Vagina (tissue), 2 donors: Measurements from ENCODE around the gene ELL3. TPM values are rescaled to one million over a fixed set of nuclear protein-coding genes. Genes with fewer than 3 reads are reported as not detected.
"Not testable (repeated sequence)": the region's sequence is repeated elsewhere in the genome, so short reads cannot be mapped to it uniquely, and the experiment has no call there.

Source experiments
- DNase-seq, 2 donors: peaks; one replicate each; pipeline ENCODE4 v3.0.0-alpha.2; 2017; ENCODE audit errors: extremely low spot score in 2 of 2
- H3K27ac ChIP-seq: fragments of 200-600 bp; sonication (generic); one replicate; pipeline ENCODE4 v1.5.1; 2019
- H3K27me3 ChIP-seq: fragments of 200-600 bp; sonication (generic); one replicate; pipeline ENCODE4 v1.5.1; 2019
- H3K36me3 ChIP-seq, 2 donors: fragments of 200-600 bp; sonication (generic); one replicate each; pipeline ENCODE4 v1.5.1; 2017 to 2019
- H3K4me1 ChIP-seq: fragments of 200-600 bp; sonication (generic); one replicate; pipeline ENCODE4 v1.5.1; 2019
- H3K4me3 ChIP-seq, 2 donors: fragments of 200-600 bp; sonication (generic); 1 replicate in 1 of 2; 2 replicates in 1 of 2; pipeline ENCODE4 v1.5.1; 2016 to 2019
- H3K9me3 ChIP-seq: fragments of 200-600 bp; sonication (generic); one replicate; pipeline ENCODE4 v1.5.1; 2019
- CTCF ChIP-seq, 3 experiments: fragments of 450-650 bp in 2 of 3; fragments of 200-600 bp in 1 of 3; sonication (generic) in 1 of 3; IDR thresholded peaks; one replicate each; pipeline ENCODE4 v1.5.1; 2017 to 2019; ENCODE audit warnings: antibody characterized with exemption in 3 of 3, mild to moderate bottlenecking in 2 of 3, moderate library complexity in 2 of 3
- POLR2A ChIP-seq, 2 donors: fragments of 450-650 bp; IDR thresholded peaks; one replicate each; pipeline ENCODE4 v1.6.1; 2017; ENCODE audit warnings: antibody characterized with exemption in 2 of 2, mild to moderate bottlenecking in 2 of 2, moderate library complexity in 2 of 2
- POLR2AphosphoS5 ChIP-seq, 2 donors: sonication (generic); formaldehyde crosslinking; IDR thresholded peaks; one replicate each; pipeline ENCODE4 v1.9.0; 2017; ENCODE audit warnings: antibody characterized with exemption in 2 of 2, mild to moderate bottlenecking in 2 of 2, low read depth in 1 of 2; ENCODE audit not compliant: insufficient read depth in 1 of 2
- intact Hi-C: fragments of 100-400 bp; cut with DNase I; formaldehyde crosslinking; loops from one replicate; pipeline ENCODE4 v1.15.1; 2023
- microRNA counts, 2 donors: library from miRNA; unstranded; fragments of <30 nt; microRNA quantifications; one replicate each; lab custom pipeline; 2016 to 2017
- microRNA-seq: library from miRNA; unstranded; fragments of <30 nt; microRNA quantifications from one replicate; pipeline ENCODE4, GENCODE V29; 2017; ENCODE audit warnings: borderline number of aligned reads, borderline replicate concordance
- small RNA-seq: library from RNA; depleted of rRNA; stranded (forward); fragments of <200 nt; gene quantifications from one replicate; pipeline ENCODE3, GENCODE V24; 2016
- total RNA-seq: library from RNA; depleted of rRNA; stranded (reverse); fragments of >200 nt; gene quantifications from one replicate; pipeline ENCODE4 v1.2.3, GENCODE V29; 2016

The ELL3 gene
- total RNA-seq, 1 donor from 2014 or later: 15.0 TPM

GRCh38 chr15:43746245-43746902 is 30.4 kb downstream of the ELL3 start, which contains the start of gene PDIA3:
PDIA3 (plus strand) TSS chr15:43746438; CDS start chr15:43746540, 102 bp downstream.
- peak; percentile 96 for DNase-seq
- H3K36me3 ChIP-seq, H3K9me3 ChIP-seq, intact Hi-C loops, H3K27me3 ChIP-seq: not testable (repeated sequence)
- peak; percentile 18 to 77 for TF ChIP-seq POLR2AphosphoS5 (IDR thresholded peaks at IDR 0.05; ENCODE audit: insufficient read depth in 1 of 2, low read depth in 1 of 2)
- peak; percentile 93 to 94 for TF ChIP-seq POLR2A (IDR thresholded peaks at IDR 0.05)
- H3K27ac ChIP-seq: peak within 1 kb of the TSS; percentile 89
- peak within 1 kb of the TSS; percentile 70 to 71 for H3K4me3 ChIP-seq
- H3K4me1 ChIP-seq: peaks cover 47% of the 10 kb centered on the region

GRCh38 chr15:43735416-43735815 is 41.4 kb downstream of the ELL3 start:
- Histone ChIP-seq H3K36me3 (no peaks in the 10 kb centered on the region), H3K27ac (no peak overlapping the region), H3K4me1 (no peaks in the 10 kb centered on the region), H3K9me3 (no peaks in the 10 kb centered on the region), H3K27me3 (no peaks in the 10 kb centered on the region), H3K4me3 (no peak overlapping the region)
- intact Hi-C loops: no loop called here
- no peak for DNase-seq
- TF ChIP-seq POLR2AphosphoS5 (IDR thresholded peaks at IDR 0.05; ENCODE audit: insufficient read depth in 1 of 2, low read depth in 1 of 2) (no peak), CTCF (IDR thresholded peaks at IDR 0.05) (no peak), POLR2A (IDR thresholded peaks at IDR 0.05) (no peak)

GRCh38 chr15:43728053-43728725 is 48.6 kb downstream of the ELL3 start:
- H3K27me3 ChIP-seq, H3K4me3 ChIP-seq, H3K4me1 ChIP-seq, DNase-seq, H3K9me3 ChIP-seq, intact Hi-C loops, H3K36me3 ChIP-seq, H3K27ac ChIP-seq: not testable (repeated sequence)

GRCh38 chr15:43726306-43726705 is 50.5 kb downstream of the ELL3 start:
- H3K4me3 ChIP-seq, DNase-seq, H3K27ac ChIP-seq, H3K36me3 ChIP-seq, intact Hi-C loops, H3K27me3 ChIP-seq, H3K9me3 ChIP-seq, H3K4me1 ChIP-seq: not testable (repeated sequence)

GRCh38 chr15:43723151-43723550 is 53.6 kb downstream of the ELL3 start:
- Histone ChIP-seq H3K9me3 (no peaks in the 10 kb centered on the region), H3K4me3 (no peak overlapping the region), H3K27me3 (no peaks in the 10 kb centered on the region), H3K36me3 (no peaks in the 10 kb centered on the region), H3K27ac (no peak overlapping the region), H3K4me1 (no peaks in the 10 kb centered on the region)
- no peak for DNase-seq
- intact Hi-C loops: no loop called here
- TF ChIP-seq POLR2AphosphoS5 (IDR thresholded peaks at IDR 0.05; ENCODE audit: insufficient read depth in 1 of 2, low read depth in 1 of 2) (no peak), POLR2A (IDR thresholded peaks at IDR 0.05) (no peak), CTCF (IDR thresholded peaks at IDR 0.05) (no peak)

MicroRNA genes within 50 kb of the gene (microRNA counts, 767-probe panel; counts per million panel counts)
- 238 to 261 counts per million in 2 donors for microRNA hsa-miR-1282 (lab: Ali Mortazavi, UCI)

Small RNA genes lying within 50 kb of the gene (microRNA-seq; reads per million reads assigned to microRNA genes)
- not detected for gene MIR1282

Small RNA genes lying within 50 kb of the gene (small RNA-seq; reads per million reads assigned to genes)
- not detected for gene MIR1282
- not detected for gene RNU6-354P

Other genes starting within 250 kb of the ELL3 start
- 46.4 TPM for gene PPIP5K1, start 186.8 kb downstream of the ELL3 start, total RNA-seq
- gene CKMT1B, start 182.9 kb downstream of the ELL3 start, total RNA-seq: 29.7 TPM
- 0.74 TPM for gene STRC, start 158.2 kb downstream of the ELL3 start, total RNA-seq
- 9.1 TPM for gene CATSPER2, start 128.1 kb downstream of the ELL3 start, total RNA-seq
- gene CKMT1A, start 83.1 kb downstream of the ELL3 start, total RNA-seq: 37.6 TPM
- 93.8 TPM for gene PDIA3, start 30.5 kb downstream of the ELL3 start, total RNA-seq
- gene SERF2, start 15.4 kb upstream of the ELL3 start, total RNA-seq: 564 TPM
- gene SERINC4, start 23.3 kb upstream of the ELL3 start, total RNA-seq: not detected
- 44.9 TPM for gene HYPK, start 23.6 kb upstream of the ELL3 start, total RNA-seq
- gene MFAP1, start 47.7 kb upstream of the ELL3 start, total RNA-seq: 13.5 TPM
- gene WDR76, start 50.0 kb upstream of the ELL3 start, total RNA-seq: 3.4 TPM